Measurements from ENCODE around the gene ADARB2. TPM values are rescaled to one million over a fixed set of nuclear protein-coding genes. Genes with fewer than 3 reads are reported as not detected.

Gene ADARB2
- total RNA-seq, 1 experiment from 2014 or later: 1.9 TPM

GRCh38 chr10:1189166-1190051 lies 547.9 kb downstream of the ADARB2 start:
- DNase-seq (ENCODE audit: extremely low read depth, low read depth): no peak

- no peak for DNase-seq (ENCODE audit: extremely low read depth, low read depth)
These were observed 548.7 kb downstream of the ADARB2 start for GRCh38 chr10:1188558-1189135.

GRCh38 chr10:1187855-1188557 lies 549.3 kb downstream of the ADARB2 start:
- no peak for DNase-seq (ENCODE audit: extremely low read depth, low read depth)

- no peak for DNase-seq (ENCODE audit: extremely low read depth, low read depth)
These were observed 550.0 kb downstream of the ADARB2 start for GRCh38 chr10:1187151-1187854.

- no peak for DNase-seq (ENCODE audit: extremely low read depth, low read depth)
These were observed 550.7 kb downstream of the ADARB2 start for GRCh38 chr10:1186683-1186990.

- DNase-seq (ENCODE audit: extremely low read depth, low read depth): no peak
These were observed 551.2 kb downstream of the ADARB2 start for GRCh38 chr10:1185911-1186682.

- no peak for DNase-seq (ENCODE audit: extremely low read depth, low read depth)
These were observed 552.5 kb downstream of the ADARB2 start for GRCh38 chr10:1184541-1185430.

GRCh38 chr10:1183701-1184100 lies 553.6 kb downstream of the ADARB2 start:
- no peak for DNase-seq (ENCODE audit: extremely low read depth, low read depth)

GRCh38 chr10:1183033-1183396 lies 554.3 kb downstream of the ADARB2 start:
- DNase-seq (ENCODE audit: extremely low read depth, low read depth): no peak

GRCh38 chr10:1182280-1183032 lies 554.9 kb downstream of the ADARB2 start:
- no peak for DNase-seq (ENCODE audit: extremely low read depth, low read depth)

GRCh38 chr10:1180836-1181235 lies 556.5 kb downstream of the ADARB2 start:
- DNase-seq (ENCODE audit: extremely low read depth, low read depth): no peak

GRCh38 chr10:1180071-1180730 lies 557.1 kb downstream of the ADARB2 start:
- no peak for DNase-seq (ENCODE audit: extremely low read depth, low read depth)

GRCh38 chr10:1179346-1180070 lies 557.8 kb downstream of the ADARB2 start:
- DNase-seq (ENCODE audit: extremely low read depth, low read depth): no peak

- DNase-seq (ENCODE audit: extremely low read depth, low read depth): no peak
These were observed 558.8 kb downstream of the ADARB2 start for GRCh38 chr10:1178506-1178905.

GRCh38 chr10:1177936-1178335 lies 559.4 kb downstream of the ADARB2 start:
- no peak for DNase-seq (ENCODE audit: extremely low read depth, low read depth)

GRCh38 chr10:1175956-1176565 lies 561.3 kb downstream of the ADARB2 start:
- DNase-seq (ENCODE audit: extremely low read depth, low read depth): no peak

- no peak for DNase-seq (ENCODE audit: extremely low read depth, low read depth)
These were observed 563.3 kb downstream of the ADARB2 start for GRCh38 chr10:1174022-1174421.

All from NCI-H460 (cell line).